Bronchial epithelial cell (primary cell): ENCODE results near the gene IGSF1. TPM values are rescaled to one million over a fixed set of nuclear protein-coding genes. Genes with fewer than 3 reads are reported as not detected.

Source experiments
- DNase-seq: peaks from one replicate; pipeline ENCODE4 v3.0.0-alpha.2; 2010; ENCODE audit warnings: low read depth
- FAIRE-seq: peaks from 2 replicates; lab custom pipeline; 2011; peaks lifted over from hg19 to GRCh38; lab: Jason Lieb, UNC
- H3K27me3 ChIP-seq: 2 replicates; pipeline ENCODE4 v1.5.1; 2011; ENCODE audit warnings: low read length; ENCODE audit not compliant: control insufficient read depth, insufficient read depth
- H3K36me3 ChIP-seq: 2 replicates; pipeline ENCODE4 v1.5.1; 2011; ENCODE audit warnings: low read length; ENCODE audit not compliant: control insufficient read depth, insufficient read depth
- H3K4me3 ChIP-seq: 2 replicates; pipeline ENCODE4 v1.5.1; 2011; ENCODE audit warnings: mild to moderate bottlenecking, low read depth, low read length, control low read depth
- total RNA-seq: library from RNA; depleted of rRNA; stranded (reverse); fragments of >200 nt; gene quantifications from 2 replicates; pipeline ENCODE4 v1.2.1, GENCODE V29; 2014
- TF ChIP-seq, protein P1 (sequence below): IDR thresholded peaks from 2 replicates; pipeline ENCODE4 v1.5.1; 2011; ENCODE audit warnings: mild to moderate bottlenecking, moderate library complexity, low read length, control low read depth, inconsistent platforms; ENCODE audit not compliant: insufficient read depth, severe bottlenecking

Gene IGSF1
- total RNA-seq, 1 donor from 2014 or later: not detected

DNA sequence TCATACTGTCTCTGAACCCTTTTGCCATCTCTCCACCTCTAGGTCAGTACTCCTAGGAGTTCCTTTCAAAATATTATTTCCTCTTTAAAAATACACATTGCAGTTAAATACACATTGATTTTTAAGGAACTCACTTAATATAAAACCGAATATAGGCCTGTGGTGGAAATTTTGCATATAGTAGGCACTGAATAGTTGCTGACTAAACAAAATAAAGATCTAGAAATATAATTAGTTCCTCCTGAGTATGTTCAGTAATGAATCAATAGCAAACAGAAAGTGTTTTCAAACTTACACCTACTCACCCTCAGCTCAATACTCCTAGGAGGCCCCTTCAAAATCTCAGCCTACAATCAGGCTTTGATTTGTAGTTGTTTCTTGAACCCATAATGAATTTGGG is 61.5 kb downstream of the IGSF1 start:
- DNase-seq: no peak
- H3K27me3 ChIP-seq: no peaks in the 10 kb centered on the region
- H3K4me3 ChIP-seq: no peak overlapping the region
- FAIRE-seq: no peak
- TF ChIP-seq, protein P1, sequence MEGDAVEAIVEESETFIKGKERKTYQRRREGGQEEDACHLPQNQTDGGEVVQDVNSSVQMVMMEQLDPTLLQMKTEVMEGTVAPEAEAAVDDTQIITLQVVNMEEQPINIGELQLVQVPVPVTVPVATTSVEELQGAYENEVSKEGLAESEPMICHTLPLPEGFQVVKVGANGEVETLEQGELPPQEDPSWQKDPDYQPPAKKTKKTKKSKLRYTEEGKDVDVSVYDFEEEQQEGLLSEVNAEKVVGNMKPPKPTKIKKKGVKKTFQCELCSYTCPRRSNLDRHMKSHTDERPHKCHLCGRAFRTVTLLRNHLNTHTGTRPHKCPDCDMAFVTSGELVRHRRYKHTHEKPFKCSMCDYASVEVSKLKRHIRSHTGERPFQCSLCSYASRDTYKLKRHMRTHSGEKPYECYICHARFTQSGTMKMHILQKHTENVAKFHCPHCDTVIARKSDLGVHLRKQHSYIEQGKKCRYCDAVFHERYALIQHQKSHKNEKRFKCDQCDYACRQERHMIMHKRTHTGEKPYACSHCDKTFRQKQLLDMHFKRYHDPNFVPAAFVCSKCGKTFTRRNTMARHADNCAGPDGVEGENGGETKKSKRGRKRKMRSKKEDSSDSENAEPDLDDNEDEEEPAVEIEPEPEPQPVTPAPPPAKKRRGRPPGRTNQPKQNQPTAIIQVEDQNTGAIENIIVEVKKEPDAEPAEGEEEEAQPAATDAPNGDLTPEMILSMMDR: no peak
- H3K36me3 ChIP-seq: no peaks in the 10 kb centered on the region

DNA sequence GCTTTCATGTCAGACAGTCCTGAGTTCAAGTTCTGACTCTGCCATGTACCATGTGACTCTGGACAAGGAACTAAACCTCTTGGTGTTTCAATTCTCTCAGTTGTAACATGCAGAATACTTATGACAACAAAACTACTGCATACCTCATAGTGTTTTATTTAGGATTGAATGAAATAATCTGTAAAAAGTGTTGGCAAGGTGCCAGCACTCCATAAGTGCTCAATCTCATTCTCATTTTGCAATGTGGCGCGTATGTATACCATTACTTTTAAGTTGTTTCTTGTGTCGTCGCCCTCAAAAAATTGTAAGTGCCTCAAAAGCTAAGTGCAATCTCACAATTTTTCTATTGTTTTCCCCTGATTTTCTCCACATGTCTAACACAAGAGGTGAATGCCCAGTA is 62.5 kb downstream of the IGSF1 start:
- FAIRE-seq (no peak), DNase-seq (no peak)
- Histone ChIP-seq H3K36me3 (no peaks in the 10 kb centered on the region), H3K4me3 (no peak overlapping the region), H3K27me3 (no peaks in the 10 kb centered on the region)
- TF ChIP-seq, protein P1: no peak

DNA sequence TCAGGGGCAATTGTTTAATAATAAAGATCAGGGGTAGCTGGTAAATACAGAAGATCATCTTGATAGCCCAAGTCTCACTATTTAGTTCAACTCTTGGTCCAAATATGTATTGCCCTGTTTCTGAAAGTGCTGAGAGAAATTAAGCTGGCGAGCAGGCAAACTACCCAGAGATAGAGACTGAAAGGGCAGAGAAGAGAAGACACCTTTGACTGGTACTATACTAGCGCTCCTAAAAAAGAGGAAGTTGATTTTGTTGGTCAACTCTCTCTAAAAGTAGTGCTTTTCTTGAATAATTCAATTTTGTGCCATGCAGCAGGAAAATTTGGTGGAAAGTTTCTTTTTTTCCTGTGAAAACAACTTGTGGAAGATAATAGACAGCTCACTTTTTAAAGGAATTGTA is 64.0 kb downstream of the IGSF1 start:
- TF ChIP-seq, protein P1: no peak
- Histone ChIP-seq H3K27me3 (no peaks in the 10 kb centered on the region), H3K36me3 (no peaks in the 10 kb centered on the region), H3K4me3 (no peak overlapping the region)
- FAIRE-seq: no peak
- no peak for DNase-seq

Other genes starting within 250 kb of the IGSF1 start
- not detected in 2 replicates for gene ARHGAP36, start 231.0 kb downstream of the IGSF1 start, total RNA-seq